Pancreas (tissue), 10 donors: ENCODE results near the gene OGDHL. TPM values are rescaled to one million over a fixed set of nuclear protein-coding genes. Genes with fewer than 3 reads are reported as not detected.

Experiments
- ATAC-seq, 4 donors: fragments of 200-7000 bp; cut with Tn5 transposase; one replicate each; pipeline versions ENCODE4 v1.8.0 to v1.9.1; 2020; ENCODE audit warnings: mild to moderate bottlenecking in 4 of 4, moderate library complexity in 4 of 4
- DNase-seq, 6 donors: peaks; one replicate each; pipeline ENCODE4 v3.0.0-alpha.2; 2020
- FAIRE-seq: peaks from 2 replicates; lab custom pipeline; 2012; peaks lifted over from hg19 to GRCh38; lab: Jason Lieb, UNC
- H3K27ac ChIP-seq, 4 donors: fragments of 200-600 bp; sonication (generic); 1 replicate in 3 of 4; 2 replicates in 1 of 4; pipeline versions ENCODE4 v1.5.0 to v1.8.0; 2020
- H3K27me3 ChIP-seq, 4 donors: fragments of 200-600 bp; one replicate each; pipeline ENCODE4 v1.8.0; 2021
- H3K36me3 ChIP-seq, 3 donors: fragments of 200-600 bp; sonication (generic) in 1 of 3; one replicate each; pipeline versions ENCODE4 v1.5.0 to v1.8.0; 2020 to 2021
- H3K4me1 ChIP-seq, 3 donors: fragments of 200-600 bp; one replicate each; pipeline ENCODE4 v1.8.0; 2021
- H3K4me3 ChIP-seq, 4 donors: fragments of 200-600 bp; sonication (generic) in 2 of 4; one replicate each; pipeline versions ENCODE4 v1.5.0 to v1.8.0; 2020 to 2021
- H3K9me3 ChIP-seq, 4 donors: fragments of 200-600 bp; one replicate each; pipeline ENCODE4 v1.8.0; 2021
- CTCF ChIP-seq, 4 donors: fragments of 200-600 bp; sonication (generic) in 3 of 4; IDR thresholded peaks; one replicate each; pipeline versions ENCODE4 v1.5.0 to v1.8.0; 2021; ENCODE audit warnings: antibody characterized with exemption in 4 of 4
- WGBS, 2 donors: extraction: QIAGEN DNeasy Blood & Tissue Kit; methylation state at CpG; one replicate each; pipeline ENCODE4 v1.1.7; 2013; 5-methylcytosine and 5-hydroxymethylcytosine counted together
- intact Hi-C, 3 donors: fragments of 100-400 bp; cut with DNase I; formaldehyde crosslinking; loops; one replicate each; pipeline versions ENCODE4 v1.11.1 to v1.14.2; 2022
- polyA plus RNA-seq, 2 donors: library from polyadenylated mRNA; stranded (reverse); fragments of 200-250 nt; gene quantifications; one replicate each; pipeline ENCODE4 v1.2.3, GENCODE V29; 2013
- total RNA-seq, 6 donors: library from RNA; stranded (reverse); fragmentation: NEBNext Ultra II Directional in 4 of 6; extraction: Animal tissue kit (Norgen Biotek cat#: 25700) in 4 of 6; gene quantifications; one replicate each; pipeline versions ENCODE4 v1.2.1 to v1.2.4, GENCODE V29; 2021 to 2023
- donor health status: healthy with polysubstance abuse.
- donor health status: DM: no; HTN: no; CAD: no; lungs with moderate emphysema.
- donor health status: DM: no; HTN: no; CAD: no.
- donor health status: control.
- donor health status: control.
- donor health status: Bipolar disorder and iron deficiency.
- donor health status: DM: yes; HTN: yes; CAD: no.
- donor health status: DM: no; HTN: no; CAD: no.
- donor health status: DM: no; HTN: no; CAD: no.
- donor health status: DM: yes; HTN: yes; CAD: no.

Gene OGDHL
- total and polyA plus RNA-seq, 8 donors = 1.7 to 25.9 (median 4.3) TPM

GRCh38 chr10:49713266-49713665 is 48.9 kb downstream of the OGDHL start:
- ATAC-seq (no peak), DNase-seq (no peak), FAIRE-seq (no peak)
- WGBS, 2 donors = 62 to 69% methylated on average over 5 of the region's 5 CpGs
- Histone ChIP-seq H3K27ac (no peak overlapping the region), H3K4me1 (no peaks in the 10 kb centered on the region), H3K27me3 (no peaks in the 10 kb centered on the region), H3K36me3 (no peaks in the 10 kb centered on the region), H3K4me3 (no peak overlapping the region), H3K9me3 (no peaks in the 10 kb centered on the region)
- intact Hi-C loops = no loop called here
- TF ChIP-seq CTCF (IDR thresholded peaks at IDR 0.05) = no peak

- ATAC-seq (no peak), DNase-seq (no peak), FAIRE-seq (no peak)
- Histone ChIP-seq H3K27ac (no peak overlapping the region), H3K9me3 (no peaks in the 10 kb centered on the region), H3K36me3 (no peaks in the 10 kb centered on the region), H3K27me3 (no peaks in the 10 kb centered on the region), H3K4me1 (no peaks in the 10 kb centered on the region), H3K4me3 (no peak overlapping the region)
- no peak for TF ChIP-seq CTCF (IDR thresholded peaks at IDR 0.05)
- intact Hi-C loops = no loop called here
- WGBS, 2 donors = 39 to 46% methylated on average over 8 of the region's 8 CpGs
Observed at GRCh38 chr10:49711481-49711880, 50.6 kb downstream of the OGDHL start.

GRCh38 chr10:49710966-49711365 is 51.2 kb downstream of the OGDHL start:
- 59 to 64% methylated on average over 6 of the region's 6 CpGs for WGBS, 2 donors
- Histone ChIP-seq H3K27ac (no peak overlapping the region), H3K27me3 (no peaks in the 10 kb centered on the region), H3K4me1 (no peaks in the 10 kb centered on the region), H3K4me3 (no peak overlapping the region), H3K9me3 (no peaks in the 10 kb centered on the region), H3K36me3 (no peaks in the 10 kb centered on the region)
- no peak for FAIRE-seq
- ATAC-seq = no peak
- no peak for TF ChIP-seq CTCF (IDR thresholded peaks at IDR 0.05)
- DNase-seq = no peak
- intact Hi-C loops = no loop called here

GRCh38 chr10:49709934-49710333 is 52.2 kb downstream of the OGDHL start:
- TF ChIP-seq CTCF (IDR thresholded peaks at IDR 0.05) = no peak
- intact Hi-C loops = no loop called here
- no peaks in the 10 kb centered on the region for H3K9me3 ChIP-seq
- no peak overlapping the region for H3K4me3 ChIP-seq
- FAIRE-seq = no peak
- H3K4me1 ChIP-seq = no peaks in the 10 kb centered on the region
- no peak overlapping the region for H3K27ac ChIP-seq
- no peak for DNase-seq
- WGBS, 2 donors = 47 to 49% methylated on average over 5 of the region's 5 CpGs
- ATAC-seq = no peak
- no peaks in the 10 kb centered on the region for H3K36me3 ChIP-seq
- no peaks in the 10 kb centered on the region for H3K27me3 ChIP-seq

GRCh38 chr10:49707585-49707984 is 54.5 kb downstream of the OGDHL start:
- intact Hi-C loops = no loop called here
- 50 to 72% methylated on average over 3 of the region's 3 CpGs for WGBS, 2 donors
- H3K27ac ChIP-seq = no peak overlapping the region
- no peak for TF ChIP-seq CTCF (IDR thresholded peaks at IDR 0.05)
- no peaks in the 10 kb centered on the region for H3K9me3 ChIP-seq
- no peak for FAIRE-seq
- no peak for ATAC-seq
- no peaks in the 10 kb centered on the region for H3K4me1 ChIP-seq
- H3K27me3 ChIP-seq = no peaks in the 10 kb centered on the region
- no peaks in the 10 kb centered on the region for H3K36me3 ChIP-seq
- DNase-seq = no peak
- no peak overlapping the region for H3K4me3 ChIP-seq
